H9 (cell line): ENCODE results near the gene EXO1. TPM values are rescaled to one million over a fixed set of nuclear protein-coding genes. Genes with fewer than 3 reads are reported as not detected.

Source experiments
- DNase-seq: peaks from one replicate; pipeline ENCODE4 v3.0.0-alpha.2; 2017
- H2AFZ ChIP-seq: one replicate; pipeline ENCODE4 v1.6.1; 2013; ENCODE audit warnings: mild to moderate bottlenecking, low read length, control low read depth, moderate library complexity
- H2AK5ac ChIP-seq: 2 replicates; pipeline ENCODE4 v1.6.1; 2013; ENCODE audit warnings: low read length, control low read depth, mixed read lengths; ENCODE audit not compliant: insufficient read length
- H2BK120ac ChIP-seq: one replicate; pipeline ENCODE4 v1.6.1; 2013; ENCODE audit warnings: low read depth, mild to moderate bottlenecking, low read length, control low read depth, inconsistent platforms; ENCODE audit not compliant: poor library complexity, severe bottlenecking
- H2BK12ac ChIP-seq: 2 replicates; pipeline ENCODE4 v1.6.1; 2013; ENCODE audit warnings: low read length, control low read depth, mixed read lengths, low read depth; ENCODE audit not compliant: insufficient read length
- H2BK15ac ChIP-seq: 2 replicates; pipeline ENCODE4 v1.6.1; 2013; ENCODE audit warnings: low read depth, low read length, control low read depth
- H2BK20ac ChIP-seq: one replicate; pipeline ENCODE4 v1.6.1; 2013; ENCODE audit warnings: low read depth, mild to moderate bottlenecking, low read length, control low read depth, inconsistent platforms; ENCODE audit not compliant: poor library complexity, severe bottlenecking
- H2BK5ac ChIP-seq: 2 replicates; pipeline ENCODE4 v1.6.1; 2013; ENCODE audit warnings: low read length, control low read depth, mixed read lengths; ENCODE audit not compliant: insufficient read length
- H3K14ac ChIP-seq: 2 replicates; pipeline ENCODE4 v1.6.1; 2013; ENCODE audit warnings: low read length, control low read depth; ENCODE audit not compliant: insufficient read depth
- H3K18ac ChIP-seq: 2 replicates; pipeline ENCODE4 v1.6.1; 2013; ENCODE audit warnings: low read depth, mild to moderate bottlenecking, mixed read lengths, low read length, control low read depth; ENCODE audit not compliant: insufficient read length
- H3K23ac ChIP-seq: 2 replicates; pipeline ENCODE4 v1.6.1; 2013; ENCODE audit warnings: low read length, control low read depth, mixed read lengths, low read depth; ENCODE audit not compliant: insufficient read length
- H3K23me2 ChIP-seq: 2 replicates; pipeline ENCODE4 v1.6.1; 2013; ENCODE audit warnings: low read depth, mild to moderate bottlenecking, mixed read lengths, low read length, control low read depth; ENCODE audit not compliant: insufficient read length, poor library complexity, severe bottlenecking
- H3K27ac ChIP-seq: 2 replicates; pipeline ENCODE4 v1.5.1; 2013; ENCODE audit warnings: low read length, control low read depth, mixed read lengths, low read depth; ENCODE audit not compliant: insufficient read length
- H3K27me3 ChIP-seq: 2 replicates; pipeline ENCODE4 v1.6.1; 2013; ENCODE audit warnings: low read length, control low read depth, inconsistent platforms; ENCODE audit not compliant: insufficient read depth
- H3K4ac ChIP-seq: 2 replicates; pipeline ENCODE4 v1.6.1; 2013; ENCODE audit warnings: low read depth, mild to moderate bottlenecking, control low read depth, inconsistent platforms, low read length, moderate library complexity
- H3K4me1 ChIP-seq: 2 replicates; pipeline ENCODE4 v1.6.1; 2013; ENCODE audit warnings: low read length, control low read depth, inconsistent platforms; ENCODE audit not compliant: insufficient read depth
- H3K4me2 ChIP-seq: 2 replicates; pipeline ENCODE4 v1.6.1; 2013; ENCODE audit warnings: low read length, control low read depth, mixed read lengths; ENCODE audit not compliant: insufficient read length, insufficient read depth
- H3K56ac ChIP-seq: 2 replicates; pipeline ENCODE4 v1.6.1; 2013; ENCODE audit warnings: low read depth, mild to moderate bottlenecking, mixed read lengths, low read length, control low read depth; ENCODE audit not compliant: insufficient read length
- H3K79me1 ChIP-seq: 2 replicates; pipeline ENCODE4 v1.6.1; 2013; ENCODE audit warnings: low read depth, mild to moderate bottlenecking, moderate library complexity, low read length, control low read depth, inconsistent platforms; ENCODE audit not compliant: insufficient read depth, poor library complexity, severe bottlenecking
- H3K79me2 ChIP-seq: 2 replicates; pipeline ENCODE4 v1.6.1; 2013; ENCODE audit warnings: low read length, control low read depth, inconsistent platforms; ENCODE audit not compliant: insufficient read depth
- H3K9ac ChIP-seq: 2 replicates; pipeline ENCODE4 v1.6.1; 2013; ENCODE audit warnings: low read length, control low read depth, mixed read lengths; ENCODE audit not compliant: insufficient read length; ENCODE audit errors: extremely low read depth
- H3K9me3 ChIP-seq: one replicate; pipeline ENCODE4 v1.6.1; 2013; ENCODE audit warnings: low read depth, low read length, inconsistent platforms; ENCODE audit not compliant: control insufficient read depth
- H3T11ph ChIP-seq: one replicate; pipeline ENCODE4 v1.6.1; 2013; ENCODE audit warnings: mild to moderate bottlenecking, low read length, control low read depth, inconsistent platforms
- H4K20me1 ChIP-seq: one replicate; pipeline ENCODE4 v1.6.1; 2013; ENCODE audit not compliant: control insufficient read depth, insufficient read length, insufficient read depth
- H4K5ac ChIP-seq: 2 replicates; pipeline ENCODE4 v1.6.1; 2013; ENCODE audit warnings: low read depth, mild to moderate bottlenecking, mixed read lengths, low read length, control low read depth; ENCODE audit not compliant: insufficient read length
- H4K8ac ChIP-seq: replicated peaks from 2 replicates; pipeline ENCODE4 v1.6.1; 2013; ENCODE audit warnings: low read length, control low read depth, mixed read lengths, low read depth; ENCODE audit not compliant: insufficient read length
- H4K91ac ChIP-seq: 2 replicates; pipeline ENCODE4 v1.6.1; 2013; ENCODE audit warnings: low read depth, mild to moderate bottlenecking, moderate library complexity, mixed read lengths, low read length, control low read depth; ENCODE audit not compliant: insufficient read length
- H3K27ac Mint-ChIP-seq, 3 experiments: 2 replicates in 2 of 3; 3 replicates in 1 of 3; pipeline ENCODE4 v1.8.0; 2020 to 2021; ENCODE audit warnings: mixed read lengths in 3 of 3, mild to moderate bottlenecking in 1 of 3, moderate library complexity in 1 of 3
- H3K27me3 Mint-ChIP-seq: 2 replicates; pipeline ENCODE4 v1.8.0; 2021; ENCODE audit warnings: low read depth, mild to moderate bottlenecking, moderate library complexity, mixed read lengths
- H3K36me3 Mint-ChIP-seq, 3 experiments: 2 replicates in 2 of 3; 3 replicates in 1 of 3; pipeline ENCODE4 v1.8.0; 2020 to 2021; ENCODE audit warnings: low read depth in 3 of 3, mixed read lengths in 3 of 3; ENCODE audit not compliant: insufficient read depth in 1 of 3
- H3K4me1 Mint-ChIP-seq, 2 experiments: 2 replicates each; pipeline ENCODE4 v1.8.0; 2020; ENCODE audit warnings: mixed read lengths in 2 of 2
- H3K4me3 Mint-ChIP-seq, 2 experiments: 2 replicates in 1 of 2; 3 replicates in 1 of 2; pipeline ENCODE4 v1.8.0; 2020 to 2021; ENCODE audit warnings: mild to moderate bottlenecking in 2 of 2, mixed read lengths in 2 of 2, moderate library complexity in 1 of 2
- H3K9me3 Mint-ChIP-seq, 2 experiments: 2 replicates in 1 of 2; 3 replicates in 1 of 2; pipeline ENCODE4 v1.8.0; 2020; ENCODE audit warnings: mild to moderate bottlenecking in 2 of 2, mixed read lengths in 2 of 2, moderate library complexity in 1 of 2
- WGBS: extraction: QIAGEN DNeasy Blood & Tissue Kit; methylation state at CpG from one replicate; pipeline ENCODE4 v1.1.7; 2013; ENCODE audit warnings: missing lambda C conversion rate, low lambda C conversion rate, mixed read lengths; ENCODE audit not compliant: insufficient read length; ENCODE audit errors: extremely low coverage; 5-methylcytosine and 5-hydroxymethylcytosine counted together
- total RNA-seq: library from RNA; stranded (reverse); gene quantifications from 2 replicates; pipeline ENCODE4 v1.2.1, GENCODE V29; 2021
- TF ChIP-seq, protein P1 (sequence below): fragments of 200-600 bp; sonication (generic); conservative IDR thresholded peaks from 3 replicates; pipeline ENCODE4 v1.8.0; 2021; ENCODE audit warnings: antibody characterized with exemption, mild to moderate bottlenecking

The EXO1 gene
- total RNA-seq, 1 experiment from 2014 or later: 43.2 TPM

DNA sequence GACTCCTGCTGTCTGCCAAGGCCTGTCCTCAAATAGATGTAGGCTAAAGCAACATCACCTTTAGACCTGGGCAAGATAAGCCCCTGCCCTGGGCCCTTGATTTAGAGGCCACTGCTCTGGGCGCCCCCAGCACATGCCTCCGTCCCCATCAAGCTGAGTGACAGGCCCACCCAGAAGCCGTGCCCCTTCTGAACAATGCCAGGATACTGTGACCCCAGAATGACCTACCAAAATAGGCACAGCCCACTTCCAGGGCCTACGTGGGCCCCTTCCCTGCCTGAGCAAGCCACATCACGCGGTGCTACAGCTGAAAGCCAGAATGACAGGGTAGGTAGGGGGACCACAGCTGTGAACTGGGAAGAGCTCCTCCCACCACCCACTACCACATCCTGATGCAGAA is 84.8 kb downstream of the EXO1 start:
- Mint-ChIP-seq H3K27ac (no peak overlapping the region), H3K9me3 (no peaks in the 10 kb centered on the region; a peak in 1 of 5 replicates), H3K4me1 (peaks cover 22 to 25% of the 10 kb centered on the region in 2 experiments), H3K4me3 (no peak overlapping the region), H3K36me3 (peaks cover 0 to under 1% (median 0%) of the 10 kb centered on the region in 3 experiments; a peak in 2 of 7 replicates), H3K27me3 (no peaks in the 10 kb centered on the region)
- H3K4ac ChIP-seq: no peak overlapping the region
- no peak overlapping the region for H4K91ac ChIP-seq
- H2AFZ ChIP-seq: no peak overlapping the region
- TF ChIP-seq, protein P1, sequence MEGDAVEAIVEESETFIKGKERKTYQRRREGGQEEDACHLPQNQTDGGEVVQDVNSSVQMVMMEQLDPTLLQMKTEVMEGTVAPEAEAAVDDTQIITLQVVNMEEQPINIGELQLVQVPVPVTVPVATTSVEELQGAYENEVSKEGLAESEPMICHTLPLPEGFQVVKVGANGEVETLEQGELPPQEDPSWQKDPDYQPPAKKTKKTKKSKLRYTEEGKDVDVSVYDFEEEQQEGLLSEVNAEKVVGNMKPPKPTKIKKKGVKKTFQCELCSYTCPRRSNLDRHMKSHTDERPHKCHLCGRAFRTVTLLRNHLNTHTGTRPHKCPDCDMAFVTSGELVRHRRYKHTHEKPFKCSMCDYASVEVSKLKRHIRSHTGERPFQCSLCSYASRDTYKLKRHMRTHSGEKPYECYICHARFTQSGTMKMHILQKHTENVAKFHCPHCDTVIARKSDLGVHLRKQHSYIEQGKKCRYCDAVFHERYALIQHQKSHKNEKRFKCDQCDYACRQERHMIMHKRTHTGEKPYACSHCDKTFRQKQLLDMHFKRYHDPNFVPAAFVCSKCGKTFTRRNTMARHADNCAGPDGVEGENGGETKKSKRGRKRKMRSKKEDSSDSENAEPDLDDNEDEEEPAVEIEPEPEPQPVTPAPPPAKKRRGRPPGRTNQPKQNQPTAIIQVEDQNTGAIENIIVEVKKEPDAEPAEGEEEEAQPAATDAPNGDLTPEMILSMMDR: no peak
- no peak overlapping the region for H3K4me2 ChIP-seq
- no peak overlapping the region for H3K27ac ChIP-seq
- WGBS: no CpG with 5 or more reads among the region's 6 CpGs
- H2BK120ac ChIP-seq: no peak overlapping the region
- H4K8ac ChIP-seq: no peak overlapping the region
- no peaks in the 10 kb centered on the region for H3K27me3 ChIP-seq
- H2BK15ac ChIP-seq: no peak overlapping the region
- H2BK5ac ChIP-seq: no peak overlapping the region
- no peaks in the 10 kb centered on the region for H3K23me2 ChIP-seq
- no peaks in the 10 kb centered on the region for H3K9me3 ChIP-seq
- no peak overlapping the region for H3K56ac ChIP-seq
- no peak overlapping the region for H2AK5ac ChIP-seq
- H3K23ac ChIP-seq: no peak overlapping the region
- H4K5ac ChIP-seq: no peak overlapping the region
- H4K20me1 ChIP-seq: no peaks in the 10 kb centered on the region
- H2BK20ac ChIP-seq: no peak overlapping the region
- H2BK12ac ChIP-seq: no peak overlapping the region
- no peaks in the 10 kb centered on the region for H3K79me2 ChIP-seq
- no peaks in the 10 kb centered on the region for H3K79me1 ChIP-seq
- H3K9ac ChIP-seq: no peak overlapping the region
- H3K4me1 ChIP-seq: no peaks in the 10 kb centered on the region; the same call in 1 of the 2 replicates
- H3K18ac ChIP-seq: peak overlapping the region; percentile 48
- no peak for DNase-seq
- H3T11ph ChIP-seq: no peak overlapping the region
- H3K14ac ChIP-seq: no peak overlapping the region
